Endothelial cell of umbilical vein (primary cell): ENCODE results near the gene CES1. TPM values are rescaled to one million over a fixed set of nuclear protein-coding genes. Genes with fewer than 3 reads are reported as not detected.

Experiments used
- BruUV-seq: library from RNA; stranded (reverse); fragments of 400-500 nt; replicated peaks from 2 replicates; lab custom pipeline; 2021; lab: Mats Ljungman, UMichigan
- CTCF ChIA-PET: fragments of 300-600, 350-600 bp; sonication (Branson Sonifier 250); formaldehyde crosslinking; loops from one replicate; lab custom pipeline; 2021; ENCODE audit warnings: antibody characterized with exemption, inconsistent platforms; lab: Charles Lee
- POLR2A ChIA-PET: fragments of 300-600, 350-600 bp; sonication (Branson Sonifier 250); formaldehyde crosslinking; loops from one replicate; lab custom pipeline; 2021; ENCODE audit warnings: antibody characterized with exemption, inconsistent platforms; lab: Charles Lee
- DNase-seq: peaks from one replicate; pipeline ENCODE4 v3.0.0-alpha.2; 2011; ENCODE audit warnings: low read depth, low spot score
- FAIRE-seq: peaks from 2 replicates; lab custom pipeline; 2011; peaks lifted over from hg19 to GRCh38; lab: Jason Lieb, UNC
- H2AFZ ChIP-seq: 2 replicates; pipeline ENCODE4 v1.6.0; 2012; ENCODE audit warnings: low read depth, low read length, control low read depth, inconsistent platforms
- H3K27ac ChIP-seq: 2 replicates; pipeline ENCODE4 v1.5.1; 2011; ENCODE audit warnings: low read depth, mild to moderate bottlenecking, control low read depth, low read length, moderate library complexity; ENCODE audit not compliant: insufficient read depth
- H3K27me3 ChIP-seq, 2 experiments: 2 replicates each; pipeline versions ENCODE4 v1.6.0 to v1.6.1; 2011; ENCODE audit warnings: low read length in 2 of 2, mixed read lengths in 1 of 2; ENCODE audit not compliant: control insufficient read depth in 2 of 2, insufficient read depth in 2 of 2
- H3K36me3 ChIP-seq, 2 experiments: 2 replicates in 1 of 2; 3 replicates in 1 of 2; pipeline ENCODE4 v1.5.1; 2011; ENCODE audit warnings: low read length in 2 of 2, mild to moderate bottlenecking in 1 of 2, moderate library complexity in 1 of 2; ENCODE audit not compliant: control insufficient read depth in 2 of 2, insufficient read depth in 2 of 2; ENCODE audit errors: extremely low read depth in 1 of 2
- H3K4me1 ChIP-seq: 3 replicates; pipeline ENCODE4 v1.5.1; 2011; ENCODE audit warnings: mild to moderate bottlenecking, low read length; ENCODE audit not compliant: control insufficient read depth, insufficient read depth; ENCODE audit errors: extremely low read depth
- H3K4me2 ChIP-seq: 2 replicates; pipeline ENCODE4 v1.6.1; 2011; ENCODE audit warnings: low read length, control low read depth, mixed read lengths; ENCODE audit not compliant: insufficient read depth
- H3K4me3 ChIP-seq, 3 experiments: fragments of 200-600 bp in 1 of 3; sonication (generic), shearing (Covaris generic) in 1 of 3; replicated peaks in 1 of 3; 2 replicates each; pipeline ENCODE4 v1.5.1; 2011 to 2016; ENCODE audit warnings: control low read depth in 3 of 3, low read length in 3 of 3, mild to moderate bottlenecking in 2 of 3, inconsistent platforms in 1 of 3, low read depth in 1 of 3, moderate library complexity in 1 of 3; ENCODE audit not compliant: insufficient read depth in 1 of 3
- H3K79me2 ChIP-seq: 2 replicates; pipeline ENCODE4 v1.6.0; 2012; ENCODE audit warnings: low read length, inconsistent platforms; ENCODE audit not compliant: control insufficient read depth, insufficient read depth
- H3K9ac ChIP-seq: replicated peaks from 2 replicates; pipeline ENCODE3; 2011; ENCODE audit warnings: low read length, control low read depth; ENCODE audit not compliant: insufficient read depth; ENCODE audit errors: extremely low read depth
- H3K9me1 ChIP-seq: replicated peaks from 3 replicates; pipeline ENCODE4 v1.6.0; 2011; ENCODE audit warnings: mild to moderate bottlenecking, low read length; ENCODE audit not compliant: control insufficient read depth, insufficient read depth; ENCODE audit errors: extremely low read depth
- H3K9me3 ChIP-seq: replicated peaks from 2 replicates; pipeline ENCODE4 v1.5.1; 2012; ENCODE audit warnings: low read length, inconsistent platforms; ENCODE audit not compliant: control insufficient read depth, insufficient read depth
- H4K20me1 ChIP-seq: replicated peaks from 2 replicates; pipeline ENCODE3; 2011; ENCODE audit warnings: mild to moderate bottlenecking, low read length; ENCODE audit not compliant: control insufficient read depth, insufficient read depth; ENCODE audit errors: extremely low read depth
- EZH2 ChIP-seq: IDR thresholded peaks from 2 replicates; pipeline ENCODE4 v1.6.1; 2012; ENCODE audit warnings: borderline replicate concordance, low read depth, mild to moderate bottlenecking, moderate library complexity, low read length, inconsistent platforms; ENCODE audit not compliant: severe bottlenecking
- FOS ChIP-seq: IDR thresholded peaks from 2 replicates; pipeline ENCODE4 v1.6.1; 2011; ENCODE audit warnings: mild to moderate bottlenecking, low read length, moderate library complexity, borderline replicate concordance; ENCODE audit not compliant: insufficient read depth
- GATA2 ChIP-seq: IDR thresholded peaks from 2 replicates; pipeline ENCODE4 v1.7.0; 2011; ENCODE audit warnings: low read depth, mild to moderate bottlenecking, moderate library complexity, mixed read lengths, low read length; ENCODE audit not compliant: insufficient read length, insufficient read depth
- JUN ChIP-seq: IDR thresholded peaks from 2 replicates; pipeline ENCODE4 v1.6.1; 2011; ENCODE audit warnings: borderline replicate concordance, low read depth; ENCODE audit not compliant: insufficient read length, insufficient read depth
- MYC ChIP-seq: IDR thresholded peaks from one replicate; pipeline ENCODE4 v1.6.1; 2011; ENCODE audit warnings: mild to moderate bottlenecking, low read depth, low read length
- POLR2A ChIP-seq: IDR thresholded peaks from 2 replicates; pipeline ENCODE4 v1.6.1; 2012; ENCODE audit warnings: low read depth, mild to moderate bottlenecking, control low read depth, low read length
- POLR2AphosphoS5 ChIP-seq: IDR thresholded peaks from 2 replicates; pipeline ENCODE4 v1.6.1; 2012; ENCODE audit warnings: low read depth, mild to moderate bottlenecking, control low read depth, low read length, moderate library complexity; ENCODE audit not compliant: insufficient read depth
- dilution Hi-C: fragments of 300-500 bp; cut with MboI; formaldehyde crosslinking; loops from one replicate; pipeline ENCODE4 v1.15.0; 2019; ENCODE audit warnings: low sequenced_read_pairs; ENCODE audit not compliant: extremely low pct_ligation_motif_present
- intact Hi-C: fragments of 100-400 bp; cut with micrococcal nuclease; formaldehyde crosslinking; loops from one replicate; pipeline ENCODE4 v1.10.0; 2022
- polyA plus RNA-seq, 4 experiments: library from polyadenylated mRNA; depleted of rRNA in 3 of 4; stranded (reverse) in 3 of 4; unstranded in 1 of 4; fragments of >200 nt; gene quantifications; 2 replicates each; pipeline versions ENCODE4 v1.2.1 to v1.2.3, GENCODE V29; 2011 to 2012; ENCODE audit warnings: missing spikeins in 1 of 4
- total RNA-seq: library from RNA; stranded (reverse); gene quantifications from 2 replicates; pipeline ENCODE4 v1.2.3, GENCODE V29; 2021
- TF ChIP-seq, protein P1 (sequence below), 2 donors: IDR thresholded peaks; 1 replicate in 1 of 2; 2 replicates in 1 of 2; pipeline ENCODE4 v1.5.1; 2011; ENCODE audit warnings: low read length in 2 of 2, mild to moderate bottlenecking in 2 of 2, moderate library complexity in 2 of 2, control low read depth in 1 of 2, inconsistent platforms in 1 of 2, low read depth in 1 of 2; ENCODE audit not compliant: insufficient read depth in 1 of 2; ENCODE audit errors: extremely low read depth in 1 of 2
- TF ChIP-seq, protein P2 (sequence below): IDR thresholded peaks from 2 replicates; pipeline ENCODE4 v1.6.1; 2011; ENCODE audit not compliant: insufficient read depth, insufficient read length

The CES1 gene
- total and polyA plus RNA-seq, 2 donors (not counting 3 experiments of a cell fraction or from before 2014, with no cell fraction given) = not detected

DNA sequence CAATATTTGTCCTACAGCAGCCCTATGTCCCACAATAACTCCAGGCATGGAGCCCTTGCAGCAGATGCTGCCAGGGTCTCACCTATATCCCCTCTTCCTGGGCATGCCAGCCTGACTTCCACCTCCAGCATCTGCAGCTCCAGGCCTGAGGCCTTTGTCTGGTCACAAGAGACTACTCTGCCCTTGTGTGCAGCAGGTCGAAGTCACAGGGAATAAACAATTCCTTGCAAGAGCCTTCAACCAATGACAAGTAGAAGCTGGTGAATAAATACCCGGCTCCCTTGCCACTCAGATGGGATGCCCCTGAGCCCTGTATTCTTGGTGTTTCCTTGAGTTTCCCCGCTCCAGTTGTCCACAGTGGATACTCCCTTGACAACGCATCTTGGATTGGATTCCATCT lies 23.0 kb downstream of the CES1 start:
- H2AFZ ChIP-seq = no peak overlapping the region
- no peak overlapping the region for H3K4me2 ChIP-seq
- ChIA-PET CTCF (no interaction called here), POLR2A (no interaction called here)
- FAIRE-seq = no peak
- no peak overlapping the region for H3K27ac ChIP-seq
- H3K27me3 ChIP-seq = no peaks in the 10 kb centered on the region
- no peak for DNase-seq
- intact Hi-C loops (no loop called here), dilution Hi-C loops (no loop called here)
- H3K4me1 ChIP-seq = no peaks in the 10 kb centered on the region
- no peak overlapping the region for H3K9ac ChIP-seq
- no peaks in the 10 kb centered on the region for H3K79me2 ChIP-seq
- no peaks in the 10 kb centered on the region for H3K9me1 ChIP-seq
- BruUV-seq = no TSS peak
- H3K4me3 ChIP-seq = no peak overlapping the region
- no peaks in the 10 kb centered on the region for H3K36me3 ChIP-seq
- H3K9me3 ChIP-seq = no peaks in the 10 kb centered on the region
- no peaks in the 10 kb centered on the region for H4K20me1 ChIP-seq
- TF ChIP-seq MYC (no peak), POLR2A (no peak), GATA2 (no peak), FOS (no peak), EZH2 (no peak), JUN (no peak), POLR2AphosphoS5 (no peak)
- TF ChIP-seq, protein P1, sequence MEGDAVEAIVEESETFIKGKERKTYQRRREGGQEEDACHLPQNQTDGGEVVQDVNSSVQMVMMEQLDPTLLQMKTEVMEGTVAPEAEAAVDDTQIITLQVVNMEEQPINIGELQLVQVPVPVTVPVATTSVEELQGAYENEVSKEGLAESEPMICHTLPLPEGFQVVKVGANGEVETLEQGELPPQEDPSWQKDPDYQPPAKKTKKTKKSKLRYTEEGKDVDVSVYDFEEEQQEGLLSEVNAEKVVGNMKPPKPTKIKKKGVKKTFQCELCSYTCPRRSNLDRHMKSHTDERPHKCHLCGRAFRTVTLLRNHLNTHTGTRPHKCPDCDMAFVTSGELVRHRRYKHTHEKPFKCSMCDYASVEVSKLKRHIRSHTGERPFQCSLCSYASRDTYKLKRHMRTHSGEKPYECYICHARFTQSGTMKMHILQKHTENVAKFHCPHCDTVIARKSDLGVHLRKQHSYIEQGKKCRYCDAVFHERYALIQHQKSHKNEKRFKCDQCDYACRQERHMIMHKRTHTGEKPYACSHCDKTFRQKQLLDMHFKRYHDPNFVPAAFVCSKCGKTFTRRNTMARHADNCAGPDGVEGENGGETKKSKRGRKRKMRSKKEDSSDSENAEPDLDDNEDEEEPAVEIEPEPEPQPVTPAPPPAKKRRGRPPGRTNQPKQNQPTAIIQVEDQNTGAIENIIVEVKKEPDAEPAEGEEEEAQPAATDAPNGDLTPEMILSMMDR (IDR thresholded peaks at IDR 0.05; ENCODE audit: extremely low read depth in 1 of 2, insufficient read depth in 1 of 2, low read depth in 1 of 2, low read length in 2 of 2) = no peak
- TF ChIP-seq, protein P2, sequence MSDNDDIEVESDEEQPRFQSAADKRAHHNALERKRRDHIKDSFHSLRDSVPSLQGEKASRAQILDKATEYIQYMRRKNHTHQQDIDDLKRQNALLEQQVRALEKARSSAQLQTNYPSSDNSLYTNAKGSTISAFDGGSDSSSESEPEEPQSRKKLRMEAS = no peak
